ENCODE results near the gene TSC22D1.

- TF ChIP-seq POLR2AphosphoS5 (IDR thresholded peaks at IDR 0.05; ENCODE audit: low read depth, low read length) = no peak
- no peak for TF ChIP-seq TAF1 (IDR thresholded peaks at IDR 0.05; ENCODE audit: borderline replicate concordance, insufficient read depth, low read length)
- no peak for TF ChIP-seq SIN3A (IDR thresholded peaks at IDR 0.05; ENCODE audit: borderline replicate concordance, insufficient read depth, low read length)
Observed at GRCh38 chr13:44413095-44413494, 163.0 kb downstream of the TSC22D1 start.

Measured in PFSK-1 (cell line).